ENCODE measurements around the gene PAX3.

Gene PAX3

DNA sequence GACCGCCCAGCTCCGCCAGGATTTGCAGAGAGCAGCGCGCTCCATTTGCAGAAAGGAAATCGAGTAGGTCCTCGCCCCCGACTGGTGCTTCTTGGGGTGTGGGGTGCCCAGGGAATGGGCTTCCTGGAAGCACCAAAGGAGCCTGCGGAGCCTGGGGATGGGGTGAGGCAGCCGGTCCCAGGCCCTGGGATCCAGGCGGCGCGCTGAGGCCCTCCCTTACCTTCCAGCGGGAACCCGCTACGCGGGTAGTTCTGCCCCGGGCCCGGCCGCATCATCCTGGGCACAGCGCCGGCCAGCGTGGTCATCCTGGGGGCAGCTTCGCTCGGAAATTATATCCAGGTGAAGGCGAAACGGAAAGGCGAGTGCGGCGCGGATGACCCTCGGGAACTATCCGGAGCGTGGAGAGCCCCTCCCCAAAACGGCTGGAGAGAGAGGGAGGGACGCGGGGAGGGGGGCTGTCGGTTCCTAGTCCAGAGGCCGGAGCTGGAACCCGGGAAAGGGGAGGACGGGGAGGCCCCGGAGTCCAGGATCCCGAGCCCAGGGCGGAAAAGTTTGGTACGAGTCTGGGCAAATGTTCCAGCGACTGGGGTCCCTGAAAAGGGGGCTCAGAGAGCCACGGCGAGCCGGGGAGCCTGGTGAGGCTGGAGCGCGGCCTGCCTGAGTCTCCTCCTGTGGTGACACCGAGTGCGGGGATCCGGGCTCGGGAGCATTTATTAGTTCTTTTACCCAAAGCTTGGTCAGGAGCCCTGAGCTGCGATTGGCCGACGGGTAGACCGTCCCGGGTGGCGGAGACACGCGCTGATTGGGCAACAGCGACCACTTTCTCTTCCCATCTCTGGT is at the start of gene PAX3:
TSS of gene PAX3 (minus strand) at position 688 of the 840 bp plus-strand sequence. CDS start at position 305, 383 bp downstream.
- no peak for DNase-seq

DNA sequence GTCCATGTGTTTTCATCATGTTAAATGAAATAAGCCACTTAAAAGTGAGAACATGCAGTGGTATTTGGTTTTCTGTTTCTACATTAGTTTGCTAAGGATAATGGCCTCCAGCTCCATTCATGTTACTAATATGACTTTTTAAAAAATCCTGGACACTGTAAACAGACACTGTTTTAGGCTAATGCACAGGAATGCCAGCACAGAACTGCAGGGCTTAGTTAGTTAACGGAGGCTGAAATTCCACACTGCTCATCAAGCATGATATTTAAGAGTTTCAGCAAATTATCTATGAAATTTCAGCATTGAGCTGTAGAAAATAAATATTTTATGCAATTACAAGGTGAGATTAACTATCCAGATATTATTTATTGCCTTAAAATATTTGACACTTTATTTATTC is 42.5 kb upstream of the PAX3 start:
- DNase-seq, result no peak

GRCh38 chr2:222338374-222338773 is 39.6 kb upstream of the PAX3 start:
- no peak for DNase-seq

DNA sequence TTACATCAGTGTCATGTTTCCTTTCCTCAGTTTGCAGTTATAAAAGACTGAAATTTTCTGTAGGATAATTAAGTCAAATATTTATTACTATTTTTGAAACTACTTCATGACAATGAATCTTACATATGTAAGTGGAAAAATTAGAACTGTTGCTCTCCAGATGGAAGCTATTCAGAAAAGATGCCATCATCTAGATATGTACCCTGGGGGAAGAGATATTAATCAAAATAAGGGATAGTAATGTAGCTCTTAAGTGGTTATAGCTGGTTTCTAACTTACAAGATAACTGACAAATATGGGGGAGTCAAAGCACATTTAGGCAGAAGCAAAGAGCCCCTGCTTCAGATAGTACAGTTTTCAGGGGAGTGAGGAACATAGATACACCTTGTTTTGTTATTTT is 38.1 kb upstream of the PAX3 start:
- DNase-seq, result no peak

- DNase-seq, result no peak
Measured at GRCh38 chr2:222336442-222336841, 37.6 kb upstream of the PAX3 start.

DNA sequence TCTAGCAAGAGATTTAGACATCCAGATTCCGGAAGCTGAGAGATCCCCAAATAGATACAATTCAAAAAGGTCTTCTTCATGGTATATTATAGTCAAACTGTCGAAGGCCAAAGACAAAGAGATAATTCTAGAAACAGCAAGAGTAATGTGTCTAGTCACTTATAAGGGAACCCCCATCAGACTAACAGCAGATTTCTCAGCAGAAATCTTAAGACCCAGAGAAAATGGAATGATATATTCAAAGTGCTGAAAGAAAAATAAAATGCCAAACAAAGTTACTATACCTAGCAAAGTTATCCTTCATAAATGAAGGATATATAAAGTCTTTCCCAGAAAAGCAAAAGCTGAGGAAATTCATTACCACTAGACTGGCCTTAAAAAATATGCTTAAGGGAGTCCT is 36.1 kb upstream of the PAX3 start:
- no peak for DNase-seq

GRCh38 chr2:222333397-222333796 is 34.6 kb upstream of the PAX3 start:
- DNase-seq, result no peak

DNA sequence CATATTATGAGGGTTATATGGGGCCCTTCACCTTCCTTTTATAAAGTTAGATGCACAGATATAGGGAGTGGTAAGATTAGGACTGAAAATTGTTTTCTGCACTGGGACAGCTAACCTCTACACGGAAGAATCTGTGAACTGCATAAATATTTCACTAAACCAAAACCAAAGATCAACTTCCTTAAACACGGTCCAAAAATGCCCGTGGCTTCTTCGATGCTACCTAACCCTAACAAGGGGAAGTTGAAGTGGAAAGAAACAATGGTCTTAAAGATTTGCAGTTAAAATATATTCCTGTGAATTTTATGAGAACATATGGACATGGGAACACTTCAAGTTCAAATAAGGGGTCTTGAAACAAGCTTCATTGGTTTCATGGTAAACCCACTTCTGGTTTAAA is 33.3 kb upstream of the PAX3 start:
- DNase-seq, result no peak

DNA sequence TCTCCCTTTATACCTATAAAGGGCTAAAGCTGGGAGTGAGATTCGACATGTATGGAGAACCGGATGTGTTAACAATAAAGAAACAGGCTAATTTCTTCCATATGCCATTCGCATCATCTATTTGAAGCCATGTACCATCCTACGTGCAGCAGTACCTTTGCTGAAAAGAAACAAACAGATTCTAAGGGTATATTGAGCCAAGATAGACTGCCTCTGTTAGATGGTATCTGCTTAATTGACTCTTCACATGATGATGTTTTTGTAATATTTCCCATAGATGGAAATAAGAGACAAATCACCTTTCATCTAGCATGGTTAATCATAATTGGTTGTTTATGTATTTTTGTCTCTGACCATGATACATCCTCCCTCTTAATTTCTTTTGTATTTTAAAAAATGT is 32.1 kb upstream of the PAX3 start:
- DNase-seq, result no peak

GRCh38 chr2:222322236-222322635 is 23.4 kb upstream of the PAX3 start:
- DNase-seq, result no peak

GRCh38 chr2:222320436-222321395 is 21.9 kb upstream of the PAX3 start:
- no peak for DNase-seq

- no peak for DNase-seq
Measured at GRCh38 chr2:222319586-222320435, 21.0 kb upstream of the PAX3 start.

- no peak for DNase-seq
Measured at GRCh38 chr2:222318712-222319585, 20.2 kb upstream of the PAX3 start.

GRCh38 chr2:222318026-222318711 is 19.4 kb upstream of the PAX3 start:
- DNase-seq, result no peak

DNA sequence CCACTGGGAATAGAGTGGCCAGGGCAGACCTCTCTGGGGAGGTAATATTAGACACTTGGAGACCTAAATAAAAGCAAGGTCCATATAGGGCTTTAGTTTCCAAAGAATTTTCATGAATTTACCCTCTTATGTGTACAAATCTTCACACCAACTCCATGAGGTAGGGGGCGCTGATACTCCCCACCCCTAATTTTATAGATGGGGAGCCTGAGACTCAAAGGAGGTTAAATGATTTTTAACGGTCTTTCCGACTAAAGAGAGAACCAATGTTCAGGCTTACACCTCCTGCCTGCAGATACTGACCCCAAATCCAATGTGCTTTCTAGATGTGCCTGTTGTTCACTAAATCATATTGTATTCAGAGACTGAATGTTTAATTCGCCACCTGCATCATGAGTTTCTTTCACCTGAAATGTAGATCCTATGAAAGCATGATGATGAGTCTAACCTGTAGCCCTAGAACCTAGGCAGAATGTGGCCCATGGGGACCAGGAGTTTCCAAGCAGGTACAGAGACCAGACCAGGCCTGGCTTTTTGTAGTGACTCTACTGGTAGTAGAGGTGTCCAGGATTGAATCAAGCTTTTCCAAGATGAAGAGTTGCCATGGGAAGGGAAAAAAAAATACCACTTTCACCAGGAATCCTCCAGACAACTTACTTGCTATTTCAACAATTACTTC is 16.8 kb upstream of the PAX3 start:
- no peak for DNase-seq

DNA sequence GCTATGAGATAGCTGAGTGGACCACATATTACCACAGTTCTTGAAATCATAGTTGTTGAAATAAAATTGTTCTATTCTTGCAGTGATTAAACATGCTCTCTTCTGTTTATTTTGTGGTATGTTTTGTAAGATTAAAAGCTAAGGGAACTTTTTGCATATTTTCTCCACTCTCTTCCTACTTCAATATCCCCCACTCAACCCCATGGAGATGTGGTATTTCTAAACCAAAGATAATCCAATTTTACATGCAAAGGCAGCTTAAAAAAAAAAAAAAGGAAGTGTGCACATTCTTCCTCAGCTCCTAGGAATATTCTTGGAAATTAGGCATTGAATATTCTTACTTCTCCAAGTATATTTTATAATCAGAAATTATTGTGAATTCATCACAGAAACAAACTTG is 15.0 kb upstream of the PAX3 start:
- DNase-seq, result no peak

DNA sequence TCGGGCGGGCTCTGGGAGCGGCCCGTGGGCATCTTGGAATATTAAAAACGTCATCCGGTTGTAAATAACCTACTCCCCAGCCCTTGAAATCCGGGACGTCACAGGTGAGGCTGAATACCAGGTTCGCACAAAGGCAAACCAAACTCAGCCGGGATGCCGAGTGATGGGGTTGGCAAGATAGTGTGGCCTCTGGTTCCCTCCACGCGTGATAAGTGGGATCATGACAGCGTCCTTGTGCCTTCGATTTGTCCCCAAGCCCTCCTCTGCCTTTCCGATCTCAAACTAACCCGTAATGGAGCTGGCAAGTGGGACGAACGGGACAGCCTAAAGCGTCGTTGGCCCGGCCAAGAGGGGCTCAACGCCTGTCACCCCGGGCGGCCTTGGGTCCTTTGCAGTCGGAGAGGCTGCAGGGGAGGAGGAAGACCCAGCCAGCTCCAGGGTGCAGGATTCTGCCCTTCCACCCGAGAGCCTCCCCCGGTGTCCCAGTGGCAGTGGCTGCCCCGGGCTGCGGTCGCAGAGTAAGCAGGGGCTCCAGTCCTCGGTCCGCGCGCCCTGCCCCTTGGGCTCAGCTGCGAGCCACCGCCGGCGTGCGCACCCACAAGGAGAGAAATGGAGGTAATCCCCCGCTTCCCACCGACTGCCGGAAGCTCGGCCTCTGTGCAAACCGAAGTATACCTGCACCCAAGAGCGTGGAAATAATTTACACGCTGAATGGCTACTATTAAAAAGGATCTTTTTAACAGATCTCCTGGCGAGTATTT is 13.4 kb upstream of the PAX3 start:
- no peak for DNase-seq

DNA sequence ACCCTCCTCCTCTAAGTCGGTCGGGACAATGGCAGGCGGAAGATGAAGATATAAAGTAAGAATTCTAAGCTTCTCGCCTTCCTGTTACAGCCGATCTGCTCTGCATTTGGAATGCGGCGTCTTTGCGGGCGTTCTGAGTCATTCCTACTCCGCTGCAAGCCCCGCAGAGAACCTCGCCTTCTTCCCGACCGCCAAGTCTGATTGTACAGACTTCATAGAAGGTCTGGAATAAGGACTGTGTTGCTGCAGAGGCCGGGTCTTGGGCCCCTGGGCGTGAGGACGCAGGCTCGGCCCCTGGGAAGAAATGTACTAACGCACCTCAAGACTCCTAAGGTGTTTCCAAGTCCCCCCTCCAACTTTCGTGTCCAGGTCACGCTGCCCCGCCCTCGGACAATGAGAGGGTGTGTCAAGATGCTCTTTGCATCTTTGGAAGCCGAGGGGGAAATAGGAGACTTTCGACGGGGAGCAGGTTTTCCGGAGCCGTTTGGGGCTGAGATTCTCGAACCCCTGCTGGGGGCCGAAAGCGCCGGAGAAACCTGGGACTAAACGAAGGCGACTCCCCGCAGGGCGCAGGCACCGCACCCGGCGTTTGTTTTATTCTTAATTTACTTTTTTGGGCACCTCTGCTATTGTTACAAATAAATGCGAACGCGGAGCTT is 12.7 kb upstream of the PAX3 start:
- no peak for DNase-seq

GRCh38 chr2:222310747-222311318 is 12.0 kb upstream of the PAX3 start:
- no peak for DNase-seq
